Superior temporal gyrus (tissue), 1 donor: Measurements from ENCODE around the gene KCNIP3.

Experiments
- DNase-seq: peaks from one replicate; pipeline ENCODE4 v3.0.0-alpha.2; 2016; ENCODE audit errors: extremely low spot score

Gene KCNIP3

GRCh38 chr2:95327861-95328260 is 30.7 kb downstream of the KCNIP3 start:
- DNase-seq = no peak

DNA sequence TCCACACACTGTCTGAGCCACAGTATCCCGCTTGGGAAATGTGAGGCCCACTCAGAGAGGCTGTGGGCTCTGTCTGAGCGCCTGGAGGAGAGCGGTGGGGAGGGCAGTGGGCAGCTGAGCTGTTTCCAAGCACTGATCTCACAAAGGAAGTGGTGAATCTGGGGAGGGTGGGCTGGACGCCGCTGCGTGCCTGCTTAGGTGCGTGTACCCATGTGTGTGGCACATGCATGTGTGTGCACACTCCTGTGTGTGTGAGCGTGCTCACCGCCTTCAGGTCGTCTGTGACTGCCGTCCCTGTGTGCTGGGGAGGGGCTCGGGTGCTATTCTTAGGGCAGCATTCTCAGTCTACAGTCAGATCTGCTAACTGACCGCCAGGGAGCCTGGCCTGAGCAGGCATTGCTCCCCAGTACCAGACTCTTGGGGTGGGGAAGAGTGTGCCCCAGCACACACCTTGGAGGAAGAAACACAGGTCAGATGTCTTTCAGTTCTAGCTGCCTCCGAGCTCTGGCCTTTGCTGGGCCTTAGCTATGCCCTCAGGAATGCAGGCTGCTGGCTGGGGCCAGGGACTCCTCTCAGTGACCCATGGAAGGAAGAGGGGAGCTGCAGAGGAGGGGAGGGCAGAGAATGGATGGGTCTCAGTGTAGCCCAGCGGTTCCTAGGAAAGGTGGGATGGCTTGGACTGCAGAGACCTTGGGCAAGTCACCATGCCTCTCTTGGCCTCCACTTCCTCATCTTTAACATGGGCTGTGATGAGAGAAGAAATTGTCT is 31.4 kb downstream of the KCNIP3 start:
- DNase-seq = no peak

DNA sequence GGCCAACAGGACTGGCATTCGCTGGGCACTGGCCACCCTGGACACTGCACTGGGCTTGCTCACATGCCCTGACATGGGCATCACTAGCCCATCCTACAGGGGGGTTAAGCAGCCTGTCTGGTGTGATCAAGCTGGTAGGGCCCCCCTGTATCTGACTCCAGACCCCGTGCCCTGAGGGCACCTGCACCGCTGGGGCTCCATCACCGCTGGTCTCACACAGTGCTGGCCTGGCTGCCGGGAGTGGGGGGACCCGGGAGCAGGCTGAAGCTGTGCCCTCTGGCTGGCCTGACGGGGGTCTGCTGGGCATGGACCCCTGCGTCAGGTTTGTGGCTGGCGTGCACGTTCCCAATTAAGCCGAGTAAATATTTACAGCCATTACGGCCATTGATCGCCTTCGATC is 32.3 kb downstream of the KCNIP3 start:
- DNase-seq = no peak

DNA sequence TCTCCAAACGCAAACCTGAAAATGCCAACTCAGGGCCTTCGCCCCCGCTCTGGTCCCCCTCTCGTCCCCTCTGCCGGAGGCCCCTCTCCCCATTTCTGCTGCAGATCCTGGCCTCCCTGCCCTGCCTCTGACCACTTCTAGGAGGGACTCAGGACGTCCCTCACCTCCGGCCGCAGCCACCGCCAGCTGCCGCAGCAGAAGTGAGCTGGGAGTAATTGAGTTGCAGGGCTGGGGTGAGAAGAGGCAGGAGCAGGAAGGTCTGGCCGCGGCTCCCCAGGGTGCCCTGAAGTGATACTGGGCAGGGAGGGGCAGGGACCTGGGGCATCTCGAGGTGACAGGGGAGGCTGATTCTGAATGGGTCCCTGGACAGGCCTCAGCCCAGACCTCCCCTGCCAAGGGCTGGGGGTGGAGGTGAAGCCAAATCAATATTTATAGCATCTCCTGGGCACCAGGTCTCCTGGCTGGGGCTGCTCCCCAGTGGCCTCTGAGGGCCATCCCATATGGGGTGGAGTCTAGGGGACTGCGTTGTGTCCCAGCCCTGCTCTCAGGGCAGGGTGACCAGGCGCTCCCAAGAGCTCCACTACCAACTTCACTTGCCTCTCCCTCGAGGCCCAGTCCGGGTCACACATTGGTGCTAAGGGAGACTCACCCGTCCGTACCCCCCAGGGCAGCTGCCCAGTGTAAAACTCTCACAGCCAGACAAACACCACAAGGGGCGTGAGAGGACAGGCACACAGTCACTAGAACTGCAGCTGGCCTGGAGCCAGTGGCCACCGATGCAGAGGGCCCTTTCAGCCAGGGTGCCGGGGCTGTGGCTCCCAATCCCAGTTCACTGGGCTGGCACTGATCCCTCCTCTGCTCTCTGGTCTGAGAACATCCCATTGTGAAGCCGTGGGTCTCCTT is 33.0 kb downstream of the KCNIP3 start:
- peak; percentile 50 for DNase-seq

- DNase-seq = no peak
These were observed 33.7 kb downstream of the KCNIP3 start for GRCh38 chr2:95330794-95331338.

DNA sequence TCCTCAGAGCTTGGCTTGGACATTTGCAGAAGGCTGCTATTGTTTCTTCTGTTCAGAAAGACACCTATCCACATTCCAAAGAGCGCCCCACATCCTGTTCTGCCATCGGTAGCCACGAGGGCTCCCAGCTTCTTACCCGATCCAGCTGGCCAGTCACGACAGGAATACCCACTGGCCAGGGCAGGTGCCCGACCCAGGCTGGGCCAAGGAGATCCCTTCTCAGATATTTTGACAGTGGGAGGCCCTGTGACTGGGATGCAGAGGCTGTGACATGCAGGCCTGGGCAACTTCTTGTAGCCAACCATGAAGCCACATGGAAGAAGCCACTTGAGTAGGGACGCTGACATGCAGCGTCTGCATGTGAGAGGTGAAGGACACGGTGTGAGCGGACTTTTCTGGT is 34.5 kb downstream of the KCNIP3 start:
- no peak for DNase-seq

DNA sequence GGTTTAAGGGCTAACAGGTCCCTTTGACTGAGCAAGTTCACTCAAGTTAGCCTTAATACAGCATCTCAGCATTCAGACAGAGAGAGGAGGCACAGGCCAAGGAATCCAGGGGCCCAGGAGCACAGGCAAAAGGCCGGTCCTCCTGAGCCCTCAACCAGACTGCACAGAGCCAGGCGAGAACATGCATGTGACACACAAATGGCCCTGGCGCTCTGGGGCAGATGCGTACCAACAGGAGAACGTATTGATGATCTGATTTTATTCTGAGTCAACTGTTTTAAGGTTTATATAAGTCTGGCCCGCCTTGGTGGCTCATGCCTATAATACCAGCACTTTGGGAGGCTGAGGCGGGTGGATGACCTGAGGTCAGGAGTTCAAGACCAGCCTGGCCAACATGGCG is 34.9 kb downstream of the KCNIP3 start:
- DNase-seq = no peak

DNA sequence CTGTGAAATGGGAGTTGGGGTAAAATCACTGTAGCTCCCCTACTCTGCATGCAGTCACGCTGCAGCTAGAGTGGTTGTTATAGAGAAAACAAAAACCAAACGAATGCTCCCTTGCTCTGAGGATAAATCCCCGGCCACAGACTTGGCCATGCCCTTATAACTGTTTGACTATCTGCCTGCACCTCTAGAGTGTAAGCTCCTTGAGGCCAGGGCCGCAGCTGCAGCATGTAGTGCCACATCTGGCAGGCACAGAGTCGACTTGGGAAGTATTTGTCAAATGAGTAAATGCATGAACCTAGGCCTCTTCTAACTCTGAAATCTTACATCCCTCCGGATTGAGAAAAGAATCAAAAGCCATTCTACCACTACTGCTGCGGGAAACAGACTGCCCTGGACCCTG is 35.9 kb downstream of the KCNIP3 start:
- DNase-seq = no peak

DNA sequence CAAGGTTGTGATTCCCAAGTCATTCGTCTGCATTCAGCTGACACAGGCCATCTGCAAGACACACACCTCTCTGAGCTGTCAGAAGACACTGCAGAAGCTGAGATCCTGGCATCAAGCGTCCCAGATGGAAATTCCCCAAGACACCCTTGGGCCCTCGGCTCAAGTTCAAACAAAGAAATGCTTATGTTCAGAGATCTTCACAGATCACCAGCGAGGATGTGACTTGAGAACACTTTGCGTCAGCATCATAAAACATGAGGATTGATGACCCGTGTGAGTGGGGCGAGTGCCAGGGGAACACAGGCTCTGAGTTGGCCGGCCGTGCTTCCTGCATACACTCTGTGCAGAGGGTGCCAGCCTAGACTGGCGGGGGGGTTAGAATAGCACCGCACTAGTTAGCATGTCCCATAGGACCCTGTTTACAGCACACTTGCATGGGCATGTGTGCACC is 36.8 kb downstream of the KCNIP3 start:
- DNase-seq = no peak

GRCh38 chr2:95334916-95335641 is 37.9 kb downstream of the KCNIP3 start:
- no peak for DNase-seq

DNA sequence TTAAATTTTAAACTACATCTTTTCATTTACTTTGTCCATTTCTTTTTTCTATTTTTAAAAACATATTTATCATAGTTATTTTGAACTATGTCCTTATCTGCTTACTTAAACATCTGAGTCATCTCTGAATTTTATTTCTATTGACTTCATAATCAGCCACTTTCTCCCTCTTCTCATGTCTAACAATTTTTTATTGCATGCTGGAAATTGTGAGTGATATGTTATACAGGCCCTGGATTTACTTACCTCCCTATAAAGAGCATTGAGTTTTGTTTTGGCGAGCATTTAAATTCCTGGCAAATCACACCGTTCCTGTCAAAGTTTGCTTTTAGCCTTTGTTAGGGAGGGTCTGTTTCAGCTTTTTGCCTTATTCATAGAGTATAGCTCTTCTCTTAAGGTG is 39.3 kb downstream of the KCNIP3 start:
- no peak for DNase-seq

DNA sequence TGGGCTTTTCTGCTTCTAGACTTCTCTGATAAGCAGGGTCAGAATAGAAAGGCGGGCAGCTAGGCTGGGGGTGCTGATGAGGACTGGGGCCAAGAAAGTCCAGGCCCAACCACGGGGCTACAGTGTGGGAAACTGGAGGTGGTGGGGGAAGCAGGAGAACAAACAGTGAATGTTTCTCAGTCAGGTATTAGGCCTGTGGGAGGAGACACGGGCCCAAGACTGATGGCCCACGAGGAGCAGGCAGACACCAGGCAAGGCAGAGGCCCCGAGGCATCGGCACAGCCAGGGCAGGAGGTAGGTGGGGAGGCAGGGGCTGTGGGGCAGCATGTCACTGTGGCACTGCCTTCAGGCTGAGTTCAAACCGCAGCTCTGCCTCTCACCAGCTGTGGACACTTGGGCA is 40.7 kb downstream of the KCNIP3 start:
- no peak for DNase-seq

DNA sequence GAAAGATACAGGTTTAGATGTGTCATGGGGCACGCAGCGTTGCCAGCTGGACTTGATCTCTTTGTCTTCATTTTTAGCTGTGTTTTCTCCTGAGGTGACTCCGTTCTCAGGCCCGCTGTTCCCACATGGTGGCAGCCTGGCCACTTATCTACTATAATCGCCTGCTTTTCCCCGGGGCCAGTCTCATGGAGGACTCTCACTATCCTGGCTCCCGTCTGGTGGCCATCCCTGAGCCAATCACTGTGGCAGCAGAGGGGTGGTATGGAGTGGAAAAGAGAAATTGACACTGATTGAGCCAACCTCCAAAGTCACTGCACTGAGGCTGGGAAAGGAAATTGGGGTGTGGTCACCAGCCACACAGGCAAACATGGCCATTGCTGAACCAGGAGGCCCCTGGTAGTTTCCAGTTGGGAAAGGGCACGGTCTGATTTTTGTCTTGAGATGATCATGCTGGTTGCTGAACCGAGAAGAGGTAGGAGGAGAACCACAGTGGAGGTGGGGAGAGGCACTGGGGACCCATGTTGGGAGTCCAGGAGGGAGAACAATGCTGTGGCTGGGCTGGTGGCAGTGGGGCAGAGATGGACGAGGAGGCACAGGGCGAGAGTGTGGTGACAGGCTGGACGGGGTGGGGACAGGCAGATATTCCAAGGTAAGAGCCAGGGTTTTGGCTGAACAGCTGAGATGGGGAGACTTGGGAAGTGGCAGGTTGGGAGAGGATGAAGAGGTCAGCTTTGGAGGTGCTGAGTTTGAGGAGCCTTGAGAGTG is 45.6 kb downstream of the KCNIP3 start:
- DNase-seq = no peak

GRCh38 chr2:95343429-95344214 is 46.5 kb downstream of the KCNIP3 start:
- no peak for DNase-seq

- no peak for DNase-seq
These were observed 47.1 kb downstream of the KCNIP3 start for GRCh38 chr2:95344215-95344583.

DNA sequence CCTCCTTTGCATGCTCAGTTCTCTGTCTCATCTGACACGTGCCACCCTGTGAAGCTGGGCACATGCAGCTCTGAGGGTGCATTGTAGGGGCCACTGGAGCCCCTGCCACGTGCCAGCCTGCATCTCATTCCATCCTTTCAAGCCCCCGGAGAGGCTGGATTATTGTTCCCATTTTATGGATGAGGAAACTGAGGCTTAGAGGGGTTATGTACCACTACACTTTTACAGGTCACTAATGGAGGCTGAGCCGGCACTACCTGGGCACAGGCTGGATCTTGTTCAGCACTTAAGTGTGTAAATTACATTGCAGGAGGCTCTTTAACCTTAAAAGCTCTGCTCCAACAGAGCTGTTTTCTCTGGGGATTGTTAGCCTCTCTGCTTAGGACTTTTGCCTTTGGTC is 47.5 kb downstream of the KCNIP3 start:
- DNase-seq = no peak

- no peak for DNase-seq
These were observed 48.0 kb downstream of the KCNIP3 start for GRCh38 chr2:95345081-95345562.

DNA sequence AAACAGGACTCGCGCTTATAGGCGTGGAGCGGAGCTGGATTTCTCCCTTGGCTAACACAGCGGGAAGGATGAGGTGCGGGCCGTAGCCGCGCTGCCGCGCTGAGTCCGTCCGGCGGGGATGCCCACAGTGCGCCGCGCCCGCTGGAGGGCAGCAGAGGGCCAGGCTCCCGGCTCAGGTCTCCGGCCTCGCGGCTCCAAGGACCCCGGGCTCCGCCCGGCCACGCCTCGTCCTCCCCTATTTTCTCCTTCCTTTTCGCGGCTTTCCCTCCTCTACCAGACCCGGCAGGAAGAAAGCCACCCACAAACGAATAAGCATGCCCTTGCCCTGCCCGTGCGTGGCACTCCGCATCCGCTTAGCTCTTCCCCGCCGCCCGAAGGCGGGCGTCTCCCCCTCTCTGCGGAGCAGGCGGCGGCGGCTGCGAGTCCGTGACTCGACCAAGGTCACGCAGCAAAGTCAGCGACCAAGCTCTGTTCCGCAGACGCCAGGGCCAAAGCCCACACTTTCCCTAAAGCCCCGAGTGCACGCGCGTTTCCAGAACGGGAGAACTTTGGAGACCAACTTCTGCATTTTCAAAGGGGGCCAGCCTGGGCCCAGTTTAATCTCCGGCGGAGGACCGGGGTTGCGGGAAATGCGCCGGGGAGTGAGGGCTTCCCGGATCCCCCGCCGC is 48.5 kb downstream of the KCNIP3 start:
- DNase-seq = peak; percentile 80

DNA sequence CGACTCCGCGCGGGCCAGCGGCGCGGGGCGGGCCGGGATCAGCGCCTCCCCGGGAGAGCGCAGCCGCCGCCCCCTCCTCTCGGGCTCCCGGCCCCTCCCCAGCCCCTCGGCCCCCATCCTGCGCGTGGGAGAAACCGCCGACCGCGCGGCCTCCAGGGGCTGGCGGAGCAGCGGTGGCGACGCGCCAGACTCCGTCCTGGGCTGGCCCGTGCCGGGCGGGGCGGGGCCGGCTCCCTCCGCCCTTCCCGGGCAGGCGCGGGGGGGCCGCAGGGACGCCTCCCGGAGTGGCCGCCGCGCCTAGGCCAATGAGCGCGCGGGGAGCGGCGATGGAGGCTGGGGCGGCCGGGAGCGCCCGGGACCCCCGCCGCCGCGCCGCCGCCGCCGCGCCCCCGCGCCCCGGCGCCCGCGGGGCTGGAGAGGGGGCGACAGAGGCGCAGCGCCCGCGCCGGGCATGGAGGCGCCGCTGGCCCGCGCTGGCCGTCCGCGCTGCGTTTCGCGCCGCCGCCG is 49.1 kb downstream of the KCNIP3 start:
- DNase-seq = no peak
